Esophagus muscularis mucosa (tissue), 4 donors: ENCODE measurements around the gene COQ10A.

Experiments used
- EP300 ChIP-seq: sonication (generic); formaldehyde crosslinking; IDR thresholded peaks from one replicate; pipeline ENCODE4 v1.6.1; 2017; ENCODE audit warnings: antibody characterized with exemption
- POLR2A ChIP-seq: fragments of 450-650 bp; IDR thresholded peaks from one replicate; pipeline ENCODE4 v1.6.1; 2017; ENCODE audit warnings: antibody characterized with exemption, moderate library complexity, mild to moderate bottlenecking, low read depth
- TF ChIP-seq, protein P1 (sequence below), 3 experiments: fragments of 200-600 bp in 2 of 3; fragments of 450-650 bp in 1 of 3; sonication (generic) in 2 of 3; IDR thresholded peaks; one replicate each; pipeline ENCODE4 v1.5.1; 2017 to 2019; ENCODE audit warnings: antibody characterized with exemption in 3 of 3, mild to moderate bottlenecking in 2 of 3, moderate library complexity in 1 of 3

DNA sequence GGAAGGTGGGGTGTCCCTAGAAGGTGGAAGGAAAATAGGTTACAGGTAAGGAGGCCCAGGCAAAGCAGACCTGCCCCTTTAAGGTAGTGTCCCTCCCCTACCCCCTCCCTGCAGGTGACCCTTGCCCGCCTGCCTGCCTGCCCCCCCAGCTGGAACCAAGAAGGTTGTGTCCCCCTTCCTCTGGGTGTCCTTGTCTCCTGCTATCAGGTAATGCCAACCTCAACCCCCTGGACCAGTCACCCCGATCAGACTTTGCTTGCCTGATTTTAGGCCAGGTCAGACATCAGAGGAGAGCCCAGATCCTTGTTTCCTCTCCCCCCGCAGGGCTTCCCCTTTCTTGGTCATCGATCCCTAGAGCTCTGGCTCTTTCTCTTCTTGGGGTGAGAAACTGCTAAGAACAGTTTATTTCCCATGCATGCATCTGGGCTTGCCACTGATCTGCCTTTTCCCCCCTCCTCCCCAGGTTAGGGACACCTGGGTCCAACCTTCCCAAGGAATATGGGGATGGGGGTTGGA, 36.8 kb upstream of the COQ10A start, which contains the start of gene SLC39A5:
- TF ChIP-seq, protein P1, sequence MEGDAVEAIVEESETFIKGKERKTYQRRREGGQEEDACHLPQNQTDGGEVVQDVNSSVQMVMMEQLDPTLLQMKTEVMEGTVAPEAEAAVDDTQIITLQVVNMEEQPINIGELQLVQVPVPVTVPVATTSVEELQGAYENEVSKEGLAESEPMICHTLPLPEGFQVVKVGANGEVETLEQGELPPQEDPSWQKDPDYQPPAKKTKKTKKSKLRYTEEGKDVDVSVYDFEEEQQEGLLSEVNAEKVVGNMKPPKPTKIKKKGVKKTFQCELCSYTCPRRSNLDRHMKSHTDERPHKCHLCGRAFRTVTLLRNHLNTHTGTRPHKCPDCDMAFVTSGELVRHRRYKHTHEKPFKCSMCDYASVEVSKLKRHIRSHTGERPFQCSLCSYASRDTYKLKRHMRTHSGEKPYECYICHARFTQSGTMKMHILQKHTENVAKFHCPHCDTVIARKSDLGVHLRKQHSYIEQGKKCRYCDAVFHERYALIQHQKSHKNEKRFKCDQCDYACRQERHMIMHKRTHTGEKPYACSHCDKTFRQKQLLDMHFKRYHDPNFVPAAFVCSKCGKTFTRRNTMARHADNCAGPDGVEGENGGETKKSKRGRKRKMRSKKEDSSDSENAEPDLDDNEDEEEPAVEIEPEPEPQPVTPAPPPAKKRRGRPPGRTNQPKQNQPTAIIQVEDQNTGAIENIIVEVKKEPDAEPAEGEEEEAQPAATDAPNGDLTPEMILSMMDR (IDR thresholded peaks at IDR 0.05): no peak
- TF ChIP-seq POLR2A (no peak), EP300 (no peak)
